Measurements from ENCODE around the gene VPS50. TPM values are rescaled to one million over a fixed set of nuclear protein-coding genes. Genes with fewer than 3 reads are reported as not detected.
"Not testable (repeated sequence)": the region's sequence is repeated elsewhere in the genome, so short reads cannot be mapped to it uniquely, and the experiment has no call there.

Gene VPS50
- polyA plus RNA-seq, 1 donor from 2014 or later = 14.5 TPM

DNA sequence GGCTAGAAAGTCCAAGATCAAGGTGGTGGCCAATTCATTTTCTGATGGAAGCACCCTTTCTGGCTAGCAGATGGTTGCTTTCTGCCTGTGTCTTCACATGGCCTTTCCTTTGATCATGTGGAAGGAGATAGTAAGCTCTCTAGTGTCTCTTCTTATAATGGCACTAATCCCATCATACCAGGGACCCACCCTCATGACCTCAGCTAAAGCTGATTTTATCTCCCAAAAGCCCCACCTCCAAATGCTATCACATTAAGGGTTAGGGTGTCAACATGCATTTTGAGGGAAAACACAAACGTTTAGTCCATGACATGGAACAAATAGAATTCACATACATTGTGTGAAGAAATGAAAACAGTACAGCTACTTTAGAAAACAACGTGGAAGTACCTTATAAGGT lies 100.0 kb downstream of the VPS50 start:
- Mint-ChIP-seq H3K36me3 (peaks cover 11% of the 10 kb centered on the region), H3K4me3 (no peak overlapping the region), H3K4me1 (no peaks in the 10 kb centered on the region), H3K27me3 (no peaks in the 10 kb centered on the region), H3K9me3 (no peaks in the 10 kb centered on the region), H3K27ac (no peak overlapping the region)

DNA sequence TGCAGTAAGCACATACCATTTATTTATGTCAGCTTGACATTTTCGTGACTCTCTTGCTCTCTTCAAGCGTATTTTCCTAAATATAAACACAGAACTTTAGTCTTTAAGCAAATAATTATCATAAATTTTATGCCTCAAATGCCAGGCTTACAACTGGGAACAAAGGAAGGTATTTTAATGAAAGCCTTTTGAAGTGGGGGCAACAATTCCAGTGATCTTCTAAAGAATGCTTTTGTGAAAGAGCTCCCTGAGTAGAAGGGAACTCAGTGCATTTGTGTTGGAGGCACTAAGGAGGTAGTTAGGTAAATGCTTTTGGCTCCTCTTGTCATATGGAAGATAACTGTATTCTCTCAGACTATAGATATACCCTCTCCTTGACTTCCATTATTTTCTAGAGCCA lies 104.9 kb downstream of the VPS50 start:
- no peaks in the 10 kb centered on the region for H3K9me3 Mint-ChIP-seq
- H3K4me3 Mint-ChIP-seq = no peak overlapping the region
- no peaks in the 10 kb centered on the region for H3K27me3 Mint-ChIP-seq
- peaks cover 0 to 2% (median 0%) of the 10 kb centered on the region in 3 donors for H3K4me1 Mint-ChIP-seq
- H3K36me3 Mint-ChIP-seq = peaks cover 18% of the 10 kb centered on the region
- no peak overlapping the region for H3K27ac Mint-ChIP-seq

DNA sequence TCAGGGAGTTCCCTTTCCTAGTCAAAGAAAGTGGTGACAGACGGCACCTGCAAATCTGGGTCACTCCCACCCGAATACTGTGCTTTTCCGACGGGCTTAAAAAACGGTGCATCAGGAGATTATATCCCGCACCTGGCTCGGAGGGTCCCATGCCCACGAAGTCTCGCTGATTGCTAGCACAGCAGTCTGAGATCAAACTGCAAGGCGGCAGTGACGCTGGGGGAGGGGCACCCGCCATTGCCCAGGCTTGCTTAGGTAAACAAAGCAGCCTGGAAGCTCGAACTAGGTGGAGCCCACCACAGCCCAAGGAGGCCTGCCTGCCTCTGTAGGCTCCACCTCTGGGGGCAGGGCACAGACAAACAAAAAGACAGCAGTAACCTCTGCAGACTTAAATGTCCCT lies 110.0 kb downstream of the VPS50 start:
- H3K4me3 Mint-ChIP-seq, H3K9me3 Mint-ChIP-seq, H3K4me1 Mint-ChIP-seq, H3K27me3 Mint-ChIP-seq: not testable (repeated sequence)
- peak overlapping the region in 1 of 3 donors; percentile 78 for H3K27ac Mint-ChIP-seq
- peaks cover 15% of the 10 kb centered on the region for H3K36me3 Mint-ChIP-seq

DNA sequence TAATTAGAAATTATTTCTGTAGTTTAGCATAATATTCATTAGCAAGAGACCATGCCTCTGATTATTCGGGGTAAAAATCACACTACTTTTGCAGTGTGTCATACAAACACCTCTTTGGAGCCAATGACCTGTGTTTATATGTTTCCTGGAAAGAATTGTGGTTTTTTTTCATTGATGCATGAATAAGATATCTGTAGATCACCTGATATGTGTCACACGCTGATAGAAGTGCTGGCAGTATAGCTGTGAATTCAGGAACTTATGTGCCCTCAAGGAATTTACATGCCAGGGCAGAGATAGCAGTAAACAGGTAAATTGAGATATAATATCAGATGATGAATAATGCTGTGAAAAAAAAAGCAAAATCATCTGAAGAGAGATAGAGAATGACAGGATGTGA lies 118.2 kb downstream of the VPS50 start:
- H3K27me3 Mint-ChIP-seq = no peaks in the 10 kb centered on the region
- peaks cover 11% of the 10 kb centered on the region for H3K36me3 Mint-ChIP-seq
- peak overlapping the region in 1 of 3 donors; percentile 76 for H3K27ac Mint-ChIP-seq
- no peak overlapping the region for H3K4me3 Mint-ChIP-seq
- no peaks in the 10 kb centered on the region for H3K9me3 Mint-ChIP-seq
- H3K4me1 Mint-ChIP-seq = peaks cover 0 to 5% (median 2%) of the 10 kb centered on the region in 3 donors

DNA sequence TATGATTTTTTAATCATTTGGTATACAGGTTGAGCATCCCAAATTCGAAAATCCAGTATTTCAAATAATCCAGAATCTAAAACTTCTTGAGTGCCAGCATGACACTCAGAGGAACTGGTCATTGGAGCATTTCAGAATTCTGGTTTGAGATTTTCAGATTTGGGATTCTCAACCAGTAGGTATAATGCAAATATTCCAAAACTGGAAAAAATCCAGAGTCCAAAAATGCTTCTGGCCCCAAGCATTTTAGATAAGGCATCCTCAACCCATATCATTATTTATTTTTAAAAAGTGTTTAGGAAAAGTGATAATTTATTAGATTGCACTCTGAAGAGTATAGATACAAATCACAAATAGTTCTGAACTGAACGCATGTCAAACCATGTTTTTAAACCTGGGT lies 120.7 kb downstream of the VPS50 start:
- Mint-ChIP-seq H3K4me3 (no peak overlapping the region), H3K36me3 (peaks cover 13% of the 10 kb centered on the region), H3K4me1 (peaks cover 0 to 5% (median 2%) of the 10 kb centered on the region in 3 donors), H3K27ac (no peak overlapping the region), H3K9me3 (no peaks in the 10 kb centered on the region), H3K27me3 (no peaks in the 10 kb centered on the region)

DNA sequence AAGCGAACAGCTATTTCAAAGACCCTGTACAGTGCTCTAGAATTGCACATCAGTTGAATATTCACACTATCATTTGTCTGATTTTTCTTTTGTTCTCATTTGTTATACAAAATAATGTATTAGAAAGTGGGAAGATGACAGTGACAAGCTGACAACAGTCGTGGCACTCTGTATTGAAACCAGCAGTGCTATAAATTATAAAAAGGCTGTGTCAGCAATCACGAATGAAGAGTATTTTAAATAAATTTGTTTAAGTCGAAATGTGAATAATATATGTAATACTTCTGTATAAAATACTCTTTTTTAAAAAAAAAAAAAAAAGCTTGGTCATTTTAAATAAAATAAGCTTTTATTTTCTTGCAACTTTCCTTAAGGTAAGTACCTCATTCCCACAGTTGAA lies 122.6 kb downstream of the VPS50 start:
- Mint-ChIP-seq H3K27ac (no peak overlapping the region), H3K27me3 (no peaks in the 10 kb centered on the region), H3K36me3 (peaks cover 14% of the 10 kb centered on the region), H3K4me1 (peaks cover 0 to 2% (median 0%) of the 10 kb centered on the region in 3 donors), H3K9me3 (no peaks in the 10 kb centered on the region), H3K4me3 (no peak overlapping the region)

DNA sequence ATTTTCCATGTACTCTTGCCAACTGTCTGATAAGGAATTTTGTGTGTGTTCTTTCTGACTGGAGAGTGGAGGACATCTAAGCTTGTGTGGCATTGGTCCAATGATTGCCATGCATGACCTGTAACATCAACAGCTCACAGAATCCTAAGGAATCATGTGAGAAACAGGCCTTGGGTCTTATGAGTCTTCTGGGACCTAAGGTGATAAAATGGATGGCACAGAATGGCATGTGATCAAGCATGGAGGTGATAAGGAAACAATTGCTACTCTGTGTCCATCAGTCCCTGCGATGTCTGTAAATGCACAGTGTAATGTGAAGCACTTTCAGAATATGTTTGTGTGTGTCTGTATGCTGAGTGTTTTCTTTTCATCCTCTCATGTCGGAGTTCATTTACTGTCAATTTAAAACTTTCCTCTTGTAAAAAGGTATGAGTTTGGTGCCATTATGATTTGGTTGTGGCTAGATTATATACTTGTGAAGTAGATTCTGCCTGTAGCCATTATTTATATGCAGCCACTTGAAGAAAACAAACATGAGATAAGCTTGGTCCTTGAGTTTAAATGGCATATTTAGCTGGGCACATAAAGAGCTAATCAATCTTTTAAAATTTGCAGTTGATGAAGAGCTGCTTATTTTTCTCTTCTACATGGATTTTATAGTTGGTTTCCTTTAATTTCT lies 127.5 kb downstream of the VPS50 start:
- Mint-ChIP-seq H3K4me1 (peaks cover 0 to 3% (median 0%) of the 10 kb centered on the region in 3 donors), H3K36me3 (peaks cover 12% of the 10 kb centered on the region), H3K27me3 (no peaks in the 10 kb centered on the region), H3K27ac (no peak overlapping the region), H3K9me3 (no peaks in the 10 kb centered on the region), H3K4me3 (no peak overlapping the region)

DNA sequence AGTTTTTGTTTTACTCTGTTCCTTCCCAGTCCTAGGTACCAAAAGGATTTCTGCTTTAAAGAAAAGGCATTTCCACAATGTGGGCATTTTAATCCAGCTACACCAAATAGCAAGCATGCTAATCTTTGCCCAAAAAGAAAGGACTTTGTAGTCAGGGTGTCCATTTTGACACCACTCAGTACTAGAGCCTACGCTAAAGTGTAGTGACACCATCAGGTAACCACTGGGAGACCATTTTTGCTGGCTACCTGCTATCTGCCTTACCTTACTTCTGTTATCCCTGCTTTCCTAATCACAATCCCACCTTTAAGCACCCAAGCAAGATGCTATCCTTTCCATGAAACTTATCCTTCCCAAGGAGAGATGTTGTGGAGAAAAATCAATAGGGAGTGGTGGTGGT lies 129.7 kb downstream of the VPS50 start:
- no peak overlapping the region for H3K4me3 Mint-ChIP-seq
- peaks cover 1% of the 10 kb centered on the region for H3K27me3 Mint-ChIP-seq
- H3K36me3 Mint-ChIP-seq = peaks cover 8% of the 10 kb centered on the region
- no peak overlapping the region for H3K27ac Mint-ChIP-seq
- H3K9me3 Mint-ChIP-seq = no peaks in the 10 kb centered on the region
- H3K4me1 Mint-ChIP-seq = peaks cover 0 to 3% (median 0%) of the 10 kb centered on the region in 3 donors

DNA sequence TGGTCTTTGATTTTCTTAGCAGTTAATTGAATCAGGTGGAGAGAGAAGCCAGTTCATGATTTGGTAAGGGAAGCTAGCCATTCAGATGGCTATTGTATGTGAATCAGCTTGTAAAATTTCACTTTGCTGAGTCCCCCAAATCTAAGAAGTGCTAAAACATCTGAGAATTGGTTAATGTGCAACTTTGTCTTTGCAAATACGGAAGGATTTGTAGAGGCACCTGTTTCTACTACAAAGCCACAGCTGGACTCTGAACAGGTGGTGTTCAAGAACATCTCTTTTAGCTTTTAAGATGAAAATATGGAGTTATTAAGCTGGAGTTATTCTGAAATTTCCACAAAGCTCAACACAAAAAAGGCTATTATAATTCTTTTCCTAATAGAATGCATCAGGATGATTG lies 132.6 kb downstream of the VPS50 start:
- peaks cover 0 to 3% (median 0%) of the 10 kb centered on the region in 3 donors for H3K4me1 Mint-ChIP-seq
- H3K27me3 Mint-ChIP-seq = peaks cover 4% of the 10 kb centered on the region
- H3K36me3 Mint-ChIP-seq = no peaks in the 10 kb centered on the region
- peaks cover 0 to 2% (median 0%) of the 10 kb centered on the region in 3 donors for H3K9me3 Mint-ChIP-seq
- H3K4me3 Mint-ChIP-seq = no peak overlapping the region
- peak overlapping the region in 1 of 3 donors; percentile 40 for H3K27ac Mint-ChIP-seq

DNA sequence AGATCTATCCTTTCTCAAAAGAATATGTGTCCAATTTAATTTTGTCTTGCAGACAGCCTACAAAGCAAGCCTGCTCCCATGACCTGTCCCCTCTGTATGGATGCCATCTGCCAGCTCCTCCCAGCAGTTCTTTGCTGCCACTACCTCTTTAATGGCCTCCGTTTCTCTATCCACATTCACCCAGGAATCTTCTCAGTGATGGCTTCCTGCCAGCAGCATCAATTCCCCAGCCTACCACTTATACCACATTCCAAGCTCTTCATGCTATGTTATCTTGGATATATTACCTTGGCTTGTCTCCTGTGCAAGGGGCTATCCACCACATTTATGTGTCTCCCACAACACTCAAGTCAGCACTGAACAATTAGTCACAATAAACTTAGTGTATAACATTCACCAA lies 133.2 kb downstream of the VPS50 start:
- H3K36me3 Mint-ChIP-seq = no peaks in the 10 kb centered on the region
- H3K27ac Mint-ChIP-seq = no peak overlapping the region
- peaks cover 0 to 2% (median 0%) of the 10 kb centered on the region in 3 donors for H3K9me3 Mint-ChIP-seq
- H3K4me1 Mint-ChIP-seq = peaks cover 0 to 3% (median 0%) of the 10 kb centered on the region in 3 donors
- H3K27me3 Mint-ChIP-seq = peaks cover 4% of the 10 kb centered on the region
- no peak overlapping the region for H3K4me3 Mint-ChIP-seq

DNA sequence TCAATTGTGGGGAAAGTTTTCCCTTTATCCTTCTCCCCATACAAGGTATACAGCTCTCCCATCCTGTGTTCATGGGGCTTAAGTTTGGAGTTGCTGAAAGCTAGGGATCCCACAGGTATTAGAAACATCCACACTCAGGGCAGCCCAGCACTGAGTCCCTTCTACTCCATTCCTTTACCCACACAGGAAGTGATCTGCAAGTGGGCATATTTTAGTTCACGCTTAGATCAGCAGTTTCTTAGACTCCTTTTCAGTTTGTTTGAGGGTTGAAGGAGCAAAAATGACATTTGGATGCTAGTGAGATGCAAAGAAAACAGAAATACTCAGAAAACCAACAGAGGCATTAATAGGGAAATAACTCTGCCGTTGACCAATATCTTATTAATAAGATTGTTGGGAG lies 134.7 kb downstream of the VPS50 start:
- Mint-ChIP-seq H3K36me3 (no peaks in the 10 kb centered on the region), H3K4me3 (no peak overlapping the region), H3K27me3 (peaks cover 4% of the 10 kb centered on the region), H3K27ac (no peak overlapping the region), H3K9me3 (peaks cover 0 to 2% (median 1%) of the 10 kb centered on the region in 3 donors), H3K4me1 (peaks cover 0 to 3% (median 0%) of the 10 kb centered on the region in 3 donors)

DNA sequence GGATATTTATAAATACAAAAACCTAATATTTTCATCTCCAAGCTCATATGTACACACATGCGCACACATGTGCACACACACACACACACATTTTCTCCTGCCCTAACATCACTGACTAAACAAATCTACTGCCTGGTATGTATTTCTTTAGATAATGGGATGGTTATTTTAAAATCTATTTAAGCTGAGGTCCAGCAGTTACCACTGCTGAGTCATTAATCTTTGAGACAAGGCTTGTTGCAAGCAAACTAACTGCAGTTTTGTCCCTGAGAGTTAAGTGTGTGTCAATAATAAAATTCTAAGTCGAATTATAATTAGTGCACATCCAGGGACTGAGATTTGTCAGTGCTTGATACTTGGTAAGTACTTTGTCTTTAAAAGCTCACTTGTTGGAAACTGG lies 135.1 kb downstream of the VPS50 start:
- Mint-ChIP-seq H3K9me3 (peaks cover 0 to 2% (median 1%) of the 10 kb centered on the region in 3 donors), H3K4me3 (no peak overlapping the region), H3K27me3 (peaks cover 4% of the 10 kb centered on the region), H3K27ac (no peak overlapping the region), H3K36me3 (no peaks in the 10 kb centered on the region), H3K4me1 (peaks cover 0 to 1% (median 0%) of the 10 kb centered on the region in 3 donors)

DNA sequence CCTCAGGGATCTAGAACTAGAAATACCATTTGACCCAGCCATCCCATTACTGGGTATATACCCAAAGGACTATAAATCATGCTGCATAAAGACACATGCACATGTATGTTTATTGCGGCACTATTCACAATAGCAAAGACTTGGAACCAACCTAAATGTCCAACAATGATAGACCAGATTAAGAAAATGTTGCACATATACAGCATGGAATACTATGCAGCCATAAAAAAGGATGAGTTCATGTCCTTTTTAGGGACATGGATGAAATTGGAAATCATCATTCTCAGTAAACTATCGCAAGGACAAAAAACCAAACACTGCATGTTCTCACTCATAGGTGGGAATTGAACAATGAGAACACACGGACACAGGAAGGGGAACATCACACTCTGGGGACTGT lies 138.8 kb downstream of the VPS50 start:
- H3K9me3 Mint-ChIP-seq, H3K27me3 Mint-ChIP-seq, H3K4me3 Mint-ChIP-seq, H3K36me3 Mint-ChIP-seq, H3K27ac Mint-ChIP-seq: not testable (repeated sequence)
- H3K4me1 Mint-ChIP-seq = peaks cover 11 to 20% (median 13%) of the 10 kb centered on the region in 3 donors

DNA sequence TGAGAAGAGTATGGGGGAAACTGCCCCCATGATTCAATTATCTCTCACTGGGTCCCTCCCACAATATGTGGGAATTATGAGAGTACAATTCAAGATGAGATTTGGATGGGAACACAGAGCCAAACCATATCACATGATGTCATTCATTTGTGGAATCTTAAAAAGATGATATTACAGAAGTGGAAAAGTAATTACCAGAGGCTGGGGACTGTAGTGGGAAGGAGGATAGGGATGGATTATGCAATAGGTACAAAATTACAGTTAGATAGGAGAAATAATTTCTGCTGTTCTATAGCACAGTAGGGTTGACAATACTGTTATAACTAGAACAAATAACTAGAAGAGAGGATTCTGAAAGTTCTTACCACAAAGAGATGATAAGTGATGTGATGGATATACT lies 141.4 kb downstream of the VPS50 start:
- H3K9me3 Mint-ChIP-seq = peaks cover 0 to 2% (median 1%) of the 10 kb centered on the region in 3 donors
- H3K27ac Mint-ChIP-seq = no peak overlapping the region
- peak overlapping the region in 1 of 4 donors; percentile 6 for H3K4me3 Mint-ChIP-seq
- peaks cover 29 to 44% (median 36%) of the 10 kb centered on the region in 3 donors for H3K4me1 Mint-ChIP-seq
- peaks cover 5% of the 10 kb centered on the region for H3K27me3 Mint-ChIP-seq
- H3K36me3 Mint-ChIP-seq = no peaks in the 10 kb centered on the region

DNA sequence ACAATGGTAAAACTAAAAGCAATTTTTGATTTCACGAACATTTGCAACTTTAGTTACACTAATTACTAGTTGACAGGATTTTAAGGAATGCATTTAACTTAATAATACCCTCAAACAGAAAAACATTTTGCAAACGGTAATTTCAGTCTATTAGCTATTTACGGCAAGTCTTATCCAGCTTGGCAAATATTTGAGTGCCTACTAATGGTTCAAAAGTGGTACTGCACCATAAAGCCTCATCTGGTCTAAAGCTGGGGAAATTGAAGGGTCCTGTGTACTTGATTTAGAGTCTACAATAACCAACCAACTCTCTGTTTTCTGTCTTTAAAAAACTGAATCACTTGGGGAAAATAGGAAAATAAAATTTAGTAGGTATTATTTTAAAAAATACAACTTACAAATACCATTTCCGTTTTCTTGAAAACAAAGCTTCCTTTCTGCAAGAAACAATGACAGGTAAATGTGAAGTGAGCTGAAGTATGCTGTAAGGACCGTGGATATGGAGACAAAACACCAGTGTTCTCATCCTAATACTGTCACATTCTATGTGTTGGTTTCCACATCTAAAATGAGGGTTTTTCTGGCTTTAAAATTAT lies 142.3 kb downstream of the VPS50 start:
- Mint-ChIP-seq H3K36me3 (no peaks in the 10 kb centered on the region), H3K9me3 (peaks cover 0 to 1% (median 0%) of the 10 kb centered on the region in 3 donors), H3K4me3 (peak overlapping the region in 1 of 4 donors; percentile 25), H3K27me3 (peaks cover 2% of the 10 kb centered on the region), H3K27ac (peak overlapping the region in 1 of 3 donors; percentile 23), H3K4me1 (peaks cover 35 to 45% (median 45%) of the 10 kb centered on the region in 3 donors)

DNA sequence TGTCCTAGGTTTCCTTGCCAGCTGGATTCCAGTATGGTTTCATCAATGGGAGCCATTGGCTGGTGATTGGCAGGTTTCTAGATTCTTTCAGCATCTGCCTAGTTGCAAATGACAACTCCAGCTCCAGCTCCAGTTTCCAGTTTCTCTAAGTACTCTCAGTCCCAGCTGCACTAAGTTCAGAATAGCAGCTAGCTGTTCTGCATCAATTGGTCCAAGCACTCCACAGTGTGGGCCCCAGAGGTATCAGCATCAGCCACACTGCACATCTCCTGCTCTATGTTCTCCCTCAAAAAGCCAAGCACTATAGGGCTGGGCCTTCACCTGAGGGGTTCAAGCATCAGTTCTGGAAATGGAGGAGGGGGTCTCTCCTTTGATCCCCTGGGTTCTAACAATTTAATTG lies 143.4 kb downstream of the VPS50 start:
- peak overlapping the region in 2 of 4 donors; percentile 24 to 42 for H3K4me3 Mint-ChIP-seq
- peak overlapping the region in 1 of 3 donors; percentile 39 for H3K27ac Mint-ChIP-seq
- peaks cover 0 to 1% (median 0%) of the 10 kb centered on the region in 3 donors for H3K9me3 Mint-ChIP-seq
- H3K27me3 Mint-ChIP-seq = peaks cover 2% of the 10 kb centered on the region
- H3K36me3 Mint-ChIP-seq = no peaks in the 10 kb centered on the region
- H3K4me1 Mint-ChIP-seq = peaks cover 37 to 50% (median 50%) of the 10 kb centered on the region in 3 donors

All from IgD-negative memory B cell (primary cell).